Left ventricle myocardium inferior (tissue), 1 donor: ENCODE measurements around the gene TGFBRAP1. TPM values are rescaled to one million over a fixed set of nuclear protein-coding genes. Genes with fewer than 3 reads are reported as not detected.

Experiments
- DNase-seq: peaks from one replicate; pipeline ENCODE4 v3.0.0-alpha.2; 2020
- H3K27ac ChIP-seq: fragments of 200-600 bp; replicated peaks from 2 replicates; pipeline ENCODE4 v1.8.0; 2021
- H3K27me3 ChIP-seq: fragments of 200-600 bp; 2 replicates; pipeline ENCODE4 v1.8.0; 2021; ENCODE audit warnings: low read depth
- H3K36me3 ChIP-seq: fragments of 200-600 bp; 2 replicates; pipeline ENCODE4 v1.8.0; 2021
- H3K4me1 ChIP-seq: fragments of 200-600 bp; 2 replicates; pipeline ENCODE4 v1.8.0; 2021
- H3K4me3 ChIP-seq: fragments of 200-600 bp; 2 replicates; pipeline ENCODE4 v1.8.0; 2021; ENCODE audit warnings: mild to moderate bottlenecking, moderate library complexity
- H3K9me3 ChIP-seq: fragments of 200-600 bp; replicated peaks from 2 replicates; pipeline ENCODE4 v1.8.0; 2021
- intact Hi-C: fragments of 100-400 bp; cut with micrococcal nuclease; formaldehyde crosslinking; loops from one replicate; pipeline ENCODE4 v1.11.0; 2022
- total RNA-seq: library from RNA; stranded (reverse); fragmentation: NEBNext Ultra II Directional; extraction: Animal tissue kit (Norgen Biotek cat#: 25700); gene quantifications from one replicate; pipeline ENCODE4 v1.2.1, GENCODE V29; 2021
- TF ChIP-seq, protein P1 (sequence below): fragments of 200-600 bp; IDR thresholded peaks from 2 replicates; pipeline ENCODE4 v1.8.0; 2021; ENCODE audit warnings: antibody characterized with exemption, mild to moderate bottlenecking, borderline replicate concordance
- donor health status: DM: no; HTN: yes; CAD: no; lungs with severe emphysema.

Gene TGFBRAP1
- total RNA-seq, 1 donor from 2014 or later: 9.7 TPM

DNA sequence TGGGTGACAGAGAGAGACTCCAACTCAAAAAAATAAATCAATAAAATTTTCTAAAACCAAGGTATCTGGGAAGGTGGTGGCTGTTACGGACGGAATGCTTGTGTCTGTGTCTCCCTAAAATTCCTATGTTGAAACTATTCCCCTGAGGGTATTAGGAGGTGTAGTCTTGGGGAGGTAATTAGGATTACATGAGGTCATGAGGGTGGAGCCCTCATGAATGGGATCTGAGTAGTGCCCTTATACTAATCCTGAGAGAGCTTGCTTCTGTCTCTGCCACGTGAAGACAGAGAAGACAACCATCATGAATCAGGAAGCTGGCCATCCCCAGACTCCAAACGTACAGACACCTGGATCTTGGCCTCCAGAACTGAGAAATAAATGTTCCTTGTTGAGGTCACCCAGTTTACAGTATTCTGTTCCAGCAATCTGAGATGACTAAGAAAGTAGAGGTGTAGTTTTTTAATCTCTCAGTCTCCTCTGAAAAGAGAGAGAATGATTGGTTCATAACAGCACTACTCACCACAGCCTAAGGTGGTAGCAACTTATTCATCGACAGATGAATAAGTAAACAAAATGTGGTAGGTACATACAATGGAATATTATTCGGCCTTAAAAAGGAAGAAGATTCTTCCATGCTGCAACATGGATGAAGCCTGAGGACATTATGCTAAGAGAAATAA lies 38.4 kb downstream of the TGFBRAP1 start:
- no peak for DNase-seq
- Histone ChIP-seq H3K27ac (no peak overlapping the region), H3K4me1 (peaks cover 12% of the 10 kb centered on the region), H3K27me3 (no peaks in the 10 kb centered on the region), H3K36me3 (peaks cover 50% of the 10 kb centered on the region), H3K4me3 (no peak overlapping the region), H3K9me3 (no peaks in the 10 kb centered on the region)
- intact Hi-C loops: no loop called here
- TF ChIP-seq, protein P1, sequence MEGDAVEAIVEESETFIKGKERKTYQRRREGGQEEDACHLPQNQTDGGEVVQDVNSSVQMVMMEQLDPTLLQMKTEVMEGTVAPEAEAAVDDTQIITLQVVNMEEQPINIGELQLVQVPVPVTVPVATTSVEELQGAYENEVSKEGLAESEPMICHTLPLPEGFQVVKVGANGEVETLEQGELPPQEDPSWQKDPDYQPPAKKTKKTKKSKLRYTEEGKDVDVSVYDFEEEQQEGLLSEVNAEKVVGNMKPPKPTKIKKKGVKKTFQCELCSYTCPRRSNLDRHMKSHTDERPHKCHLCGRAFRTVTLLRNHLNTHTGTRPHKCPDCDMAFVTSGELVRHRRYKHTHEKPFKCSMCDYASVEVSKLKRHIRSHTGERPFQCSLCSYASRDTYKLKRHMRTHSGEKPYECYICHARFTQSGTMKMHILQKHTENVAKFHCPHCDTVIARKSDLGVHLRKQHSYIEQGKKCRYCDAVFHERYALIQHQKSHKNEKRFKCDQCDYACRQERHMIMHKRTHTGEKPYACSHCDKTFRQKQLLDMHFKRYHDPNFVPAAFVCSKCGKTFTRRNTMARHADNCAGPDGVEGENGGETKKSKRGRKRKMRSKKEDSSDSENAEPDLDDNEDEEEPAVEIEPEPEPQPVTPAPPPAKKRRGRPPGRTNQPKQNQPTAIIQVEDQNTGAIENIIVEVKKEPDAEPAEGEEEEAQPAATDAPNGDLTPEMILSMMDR: no peak

DNA sequence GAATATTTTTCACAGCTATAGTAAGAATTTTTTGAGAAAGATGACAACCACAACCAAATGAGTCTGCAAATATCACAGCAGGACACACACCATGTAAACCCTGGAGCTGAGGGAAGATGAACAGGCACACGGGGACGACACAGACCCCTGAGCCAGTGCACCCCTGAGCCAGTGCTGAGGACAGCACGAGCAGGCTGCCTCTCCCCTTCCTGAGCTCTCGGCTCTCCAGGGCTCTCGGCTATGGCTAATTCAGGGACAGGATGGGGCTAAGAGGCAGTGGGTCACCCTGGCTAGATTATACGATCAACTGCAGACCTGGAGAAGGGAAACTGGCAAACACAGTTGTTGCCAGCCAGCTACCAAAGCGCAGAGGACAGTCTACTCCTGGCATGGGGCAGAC lies 41.4 kb downstream of the TGFBRAP1 start:
- TF ChIP-seq, protein P1: no peak
- H3K4me1 ChIP-seq: no peaks in the 10 kb centered on the region
- no peak overlapping the region for H3K4me3 ChIP-seq
- intact Hi-C loops: no loop called here
- H3K36me3 ChIP-seq: peaks cover 63% of the 10 kb centered on the region
- no peak overlapping the region for H3K27ac ChIP-seq
- DNase-seq: no peak
- no peaks in the 10 kb centered on the region for H3K9me3 ChIP-seq
- no peaks in the 10 kb centered on the region for H3K27me3 ChIP-seq

DNA sequence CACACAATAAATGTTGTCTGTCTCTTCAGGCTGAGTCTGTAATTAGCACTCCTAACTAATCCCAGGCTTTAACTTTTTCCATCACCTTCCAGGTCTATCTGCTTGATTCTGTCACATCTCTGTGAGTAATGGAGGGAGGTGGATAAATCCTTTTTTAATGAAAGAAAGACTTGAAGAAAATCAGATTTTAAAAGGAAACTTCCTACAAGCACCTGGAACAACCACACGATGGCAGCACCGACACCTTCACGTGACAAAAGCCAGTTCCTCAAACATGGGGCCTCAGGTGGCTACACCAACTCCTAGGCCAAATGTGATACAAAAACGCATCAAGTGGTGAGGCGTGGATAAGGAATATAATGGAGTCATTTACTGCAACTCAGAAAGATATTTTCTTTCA lies 41.8 kb downstream of the TGFBRAP1 start:
- DNase-seq: no peak
- Histone ChIP-seq H3K27me3 (no peaks in the 10 kb centered on the region), H3K4me1 (no peaks in the 10 kb centered on the region), H3K9me3 (no peaks in the 10 kb centered on the region), H3K36me3 (peaks cover 66% of the 10 kb centered on the region), H3K4me3 (no peak overlapping the region), H3K27ac (no peak overlapping the region)
- intact Hi-C loops: no loop called here
- TF ChIP-seq, protein P1: peak; percentile 49

- intact Hi-C loops: no loop called here
- DNase-seq: no peak
- TF ChIP-seq, protein P1: no peak
- Histone ChIP-seq H3K36me3 (peaks cover 80% of the 10 kb centered on the region), H3K4me3 (no peak overlapping the region), H3K27ac (no peak overlapping the region), H3K27me3 (no peaks in the 10 kb centered on the region), H3K4me1 (no peaks in the 10 kb centered on the region), H3K9me3 (no peaks in the 10 kb centered on the region)
Observed at GRCh38 chr2:105283532-105283931, 46.0 kb downstream of the TGFBRAP1 start.

- no peaks in the 10 kb centered on the region for H3K9me3 ChIP-seq
- H3K4me1 ChIP-seq: no peaks in the 10 kb centered on the region
- H3K27ac ChIP-seq: no peak overlapping the region
- TF ChIP-seq, protein P1: no peak
- no peaks in the 10 kb centered on the region for H3K27me3 ChIP-seq
- H3K4me3 ChIP-seq: no peak overlapping the region
- intact Hi-C loops: no loop called here
- peaks cover 91% of the 10 kb centered on the region for H3K36me3 ChIP-seq
- DNase-seq: no peak
Observed at GRCh38 chr2:105280281-105280680, 49.3 kb downstream of the TGFBRAP1 start.
